ENCODE results near the gene PWWP2B.

Gene PWWP2B

GRCh38 chr10:132397036-132397541 lies at the start of gene PWWP2B:
TSS of gene PWWP2B (plus strand) at chr10:132397200. CDS start at chr10:132397227, 27 bp downstream.
- peak; percentile 85 for DNase-seq

- no peak for DNase-seq
Measured at GRCh38 chr10:132347211-132347930, 49.6 kb upstream of the PWWP2B start.

- DNase-seq = no peak
Measured at GRCh38 chr10:132347931-132348267, 49.1 kb upstream of the PWWP2B start.

- no peak for DNase-seq
Measured at GRCh38 chr10:132349766-132350165, 47.2 kb upstream of the PWWP2B start.

- DNase-seq = no peak
Measured at GRCh38 chr10:132350391-132350790, 46.6 kb upstream of the PWWP2B start.

- no peak for DNase-seq
Measured at GRCh38 chr10:132350946-132351345, 46.1 kb upstream of the PWWP2B start.

- no peak for DNase-seq
Measured at GRCh38 chr10:132351611-132352010, 45.4 kb upstream of the PWWP2B start.

GRCh38 chr10:132352462-132353308 lies 44.3 kb upstream of the PWWP2B start:
- DNase-seq = peak; percentile 89

GRCh38 chr10:132353456-132354355 lies 43.3 kb upstream of the PWWP2B start:
- peak; percentile 54 for DNase-seq

- peak; percentile 54 for DNase-seq
Measured at GRCh38 chr10:132354356-132355094, 42.5 kb upstream of the PWWP2B start.

GRCh38 chr10:132355297-132355696 lies 41.7 kb upstream of the PWWP2B start:
- no peak for DNase-seq

- DNase-seq = peak; percentile 16
Measured at GRCh38 chr10:132355754-132356153, 41.2 kb upstream of the PWWP2B start.

- no peak for DNase-seq
Measured at GRCh38 chr10:132356621-132357195, 40.3 kb upstream of the PWWP2B start.

GRCh38 chr10:132357286-132358058 lies 39.5 kb upstream of the PWWP2B start:
- DNase-seq = no peak

- no peak for DNase-seq
Measured at GRCh38 chr10:132359305-132360040, 37.5 kb upstream of the PWWP2B start.

GRCh38 chr10:132360766-132361447 lies 36.1 kb upstream of the PWWP2B start:
- peak; percentile 69 for DNase-seq

- peak; percentile 58 for DNase-seq
Measured at GRCh38 chr10:132361581-132362101, 35.4 kb upstream of the PWWP2B start.

- DNase-seq = peak; percentile 52
Measured at GRCh38 chr10:132362151-132362611, 34.8 kb upstream of the PWWP2B start.

GRCh38 chr10:132363376-132363775 lies 33.6 kb upstream of the PWWP2B start:
- DNase-seq = peak; percentile 54

Data from activated effector memory CD4-positive, alpha-beta T cell treated with anti-CD3 and anti-CD28 coated beads, Interleukin-2, amount 50 U/mL, for 16 hours (primary cell).